Measurements from ENCODE around the gene HBA2. TPM values are rescaled to one million over a fixed set of nuclear protein-coding genes. Genes with fewer than 3 reads are reported as not detected.

The HBA2 gene
- total RNA-seq, 1 donor from 2014 or later = 232 TPM

GRCh38 chr16:133716-134115 lies 39.0 kb upstream of the HBA2 start:
- no peak for TF ChIP-seq CTCF (IDR thresholded peaks at IDR 0.05)
- H3K9me3 ChIP-seq = no peaks in the 10 kb centered on the region
- H3K27ac ChIP-seq = no peak overlapping the region
- intact Hi-C loops (cut with DNase I) = no loop called here
- ATAC-seq = no peak
- H3K36me3 ChIP-seq = peaks cover 6% of the 10 kb centered on the region
- DNase-seq = no peak
- H3K4me3 ChIP-seq = no peak overlapping the region
- H3K4me1 ChIP-seq = peaks cover 10% of the 10 kb centered on the region
- no peaks in the 10 kb centered on the region for H3K27me3 ChIP-seq (ENCODE audit: low read depth)

GRCh38 chr16:138049-138417 lies 34.6 kb upstream of the HBA2 start:
- peak; percentile 40 to 52 for ATAC-seq

GRCh38 chr16:140175-140857 lies 32.4 kb upstream of the HBA2 start:
- H3K4me1 ChIP-seq = peaks cover 10% of the 10 kb centered on the region

More at GRCh38 chr16:138049-138417, 34.6 kb upstream of the HBA2 start:
- Histone ChIP-seq H3K4me1 (peaks cover 10% of the 10 kb centered on the region), H3K27me3 (ENCODE audit: low read depth) (no peaks in the 10 kb centered on the region), H3K9me3 (no peaks in the 10 kb centered on the region), H3K27ac (peak overlapping the region; percentile 69), H3K36me3 (no peaks in the 10 kb centered on the region), H3K4me3 (peak overlapping the region; percentile 66)
- no peak for TF ChIP-seq CTCF (IDR thresholded peaks at IDR 0.05)
- no peak for DNase-seq
- intact Hi-C loops (cut with DNase I) = no loop called here

GRCh38 chr16:142405-142967 lies 30.2 kb upstream of the HBA2 start:
- Histone ChIP-seq H3K4me1 (peaks cover 3% of the 10 kb centered on the region), H3K36me3 (no peaks in the 10 kb centered on the region), H3K9me3 (no peaks in the 10 kb centered on the region), H3K27ac (no peak overlapping the region), H3K4me3 (no peak overlapping the region), H3K27me3 (ENCODE audit: low read depth) (peaks cover 8% of the 10 kb centered on the region)
- intact Hi-C loops (cut with DNase I) = no loop called here
- no peak for DNase-seq
- no peak for TF ChIP-seq CTCF (IDR thresholded peaks at IDR 0.05)
- no peak for ATAC-seq

More at GRCh38 chr16:140175-140857, 32.4 kb upstream of the HBA2 start:
- H3K36me3 ChIP-seq = no peaks in the 10 kb centered on the region
- H3K4me3 ChIP-seq = no peak overlapping the region
- TF ChIP-seq CTCF (IDR thresholded peaks at IDR 0.05) = no peak
- H3K9me3 ChIP-seq = no peaks in the 10 kb centered on the region
- ATAC-seq (no peak), DNase-seq (no peak)
- peaks cover 8% of the 10 kb centered on the region for H3K27me3 ChIP-seq (ENCODE audit: low read depth)
- no peak overlapping the region for H3K27ac ChIP-seq
- intact Hi-C loops (cut with DNase I) = no loop called here

GRCh38 chr16:143047-143446 lies 29.6 kb upstream of the HBA2 start:
- H3K4me1 ChIP-seq = no peaks in the 10 kb centered on the region
- H3K4me3 ChIP-seq = no peak overlapping the region
- H3K9me3 ChIP-seq = no peaks in the 10 kb centered on the region
- no peak overlapping the region for H3K27ac ChIP-seq
- no peak for DNase-seq
- peaks cover 8% of the 10 kb centered on the region for H3K27me3 ChIP-seq (ENCODE audit: low read depth)
- no peaks in the 10 kb centered on the region for H3K36me3 ChIP-seq
- intact Hi-C loops (cut with DNase I) = no loop called here
- no peak for ATAC-seq
- no peak for TF ChIP-seq CTCF (IDR thresholded peaks at IDR 0.05)

All from lower lobe of right lung (tissue), 2 donors.